NT2/D1 (cell line): ENCODE measurements around the gene LHFPL6.

Experiments
- SUZ12 ChIP-seq: IDR thresholded peaks from 2 replicates; pipeline ENCODE4 v1.6.1; 2011; ENCODE audit not compliant: insufficient read length, insufficient read depth; ENCODE audit errors: extremely low read depth
- YY1 ChIP-seq: IDR thresholded peaks from 2 replicates; pipeline ENCODE4 v1.6.1; 2011; ENCODE audit not compliant: insufficient read length, insufficient read depth
- ZNF274 ChIP-seq: IDR thresholded peaks from 2 replicates; pipeline ENCODE4 v1.6.1; 2011; ENCODE audit warnings: mild to moderate bottlenecking, low read depth, low read length

DNA sequence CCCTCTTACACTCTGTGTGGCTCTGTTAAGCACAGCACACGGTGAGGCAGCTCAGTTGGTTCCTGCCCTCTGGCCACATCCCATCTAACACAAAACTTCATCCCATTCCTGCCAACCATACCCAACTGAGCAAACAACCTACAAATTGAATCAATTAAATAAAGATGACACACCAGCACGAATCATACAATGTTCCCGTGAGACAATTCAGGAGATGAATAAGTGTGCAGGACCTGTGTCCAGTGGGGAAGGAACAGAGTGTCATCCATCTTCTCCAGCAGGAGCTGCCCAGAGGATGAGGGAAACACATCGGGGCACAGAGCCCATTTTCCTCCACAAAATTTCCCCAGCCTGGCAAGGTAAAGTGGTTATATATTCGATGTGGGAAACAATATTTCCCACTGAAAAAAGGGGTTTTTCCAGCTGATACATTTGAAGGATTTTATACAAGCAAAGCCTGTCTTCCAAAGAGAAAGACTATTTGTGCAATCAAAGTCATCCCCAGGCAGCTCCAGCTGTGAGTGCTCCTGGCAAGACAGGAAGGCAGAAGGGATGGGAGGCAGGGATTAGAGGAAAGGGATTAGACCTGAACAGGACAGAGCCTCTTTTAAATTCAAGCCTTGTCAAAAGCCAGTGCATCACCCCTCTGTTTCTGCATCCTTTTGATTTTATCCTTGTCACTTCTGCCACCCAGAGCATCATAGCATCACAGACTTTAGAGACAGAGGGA, 240.2 kb downstream of the LHFPL6 start:
- TF ChIP-seq SUZ12 (no peak), ZNF274 (no peak), YY1 (no peak)
